ENCODE measurements around the gene LRRC75A. TPM values are rescaled to one million over a fixed set of nuclear protein-coding genes. Genes with fewer than 3 reads are reported as not detected.
A peak's percentile ranks its signal among the peaks of the same experiment; 100 is the strongest.
"Not testable (repeated sequence)": the region's sequence is repeated elsewhere in the genome, so short reads cannot be mapped to it uniquely, and the experiment has no call there.

LRRC75A gene
- total RNA-seq, 2 experiments from 2014 or later: 1.1 to 1.2 TPM

GRCh38 chr17:16459855-16460550, 32.0 kb downstream of the LRRC75A start:
- H3K27me3 Mint-ChIP-seq: no peaks in the 10 kb centered on the region

GRCh38 chr17:16459271-16459670, 32.7 kb downstream of the LRRC75A start:
- no peaks in the 10 kb centered on the region for H3K27me3 Mint-ChIP-seq
- ChIA-PET POLR2A (interaction anchor here (0.6 kb wide), 2 partner anchors 53 to 306 kb away, joined by 3 read pairs; no protein-coding TSS in a partner anchor), CTCF (interaction anchor here (0.6 kb wide), 1 partner anchor 51 kb away, joined by 3 read pairs; no protein-coding TSS in a partner anchor)

More at GRCh38 chr17:16459855-16460550, 32.0 kb downstream of the LRRC75A start:
- Mint-ChIP-seq H3K4me3 (no peak overlapping the region), H3K4me1 (no peaks in the 10 kb centered on the region), H3K9me3 (ENCODE audit: low read depth) (no peaks in the 10 kb centered on the region), H3K36me3 (ENCODE audit: low read depth) (peaks cover 29% of the 10 kb centered on the region), H3K27ac (no peak overlapping the region)
- intact Hi-C loops (cut with DNase I, micrococcal nuclease): no loop called here
- no peak for ATAC-seq
- ChIA-PET CTCF (interaction anchor here (1.2 kb wide), 1 partner anchor 97 kb away, joined by 3 read pairs; no protein-coding TSS in a partner anchor), POLR2A (interaction anchor here (0.6 kb wide), 1 partner anchor 306 kb away, joined by 3 read pairs; no protein-coding TSS in a partner anchor)
- no peak for DNase-seq

GRCh38 chr17:16456742-16457316, 35.2 kb downstream of the LRRC75A start:
- peaks cover 28% of the 10 kb centered on the region for H3K36me3 Mint-ChIP-seq (ENCODE audit: low read depth)
- DNase-seq (no peak), ATAC-seq (no peak)
- POLR2A ChIA-PET: no interaction called here
- no peaks in the 10 kb centered on the region for H3K9me3 Mint-ChIP-seq (ENCODE audit: low read depth)
- H3K4me3 Mint-ChIP-seq: no peak overlapping the region
- H3K4me1 Mint-ChIP-seq: peaks cover 3% of the 10 kb centered on the region
- CTCF ChIA-PET: interaction anchor here (0.7 kb wide), 1 partner anchor 174 kb away, joined by 5 read pairs; no protein-coding TSS in a partner anchor
- intact Hi-C loops (cut with DNase I, micrococcal nuclease): no loop called here
- no peak overlapping the region for H3K27ac Mint-ChIP-seq
- no peaks in the 10 kb centered on the region for H3K27me3 Mint-ChIP-seq

More at GRCh38 chr17:16459271-16459670, 32.7 kb downstream of the LRRC75A start:
- Mint-ChIP-seq H3K27ac (no peak overlapping the region), H3K4me1 (no peaks in the 10 kb centered on the region), H3K4me3 (no peak overlapping the region), H3K9me3 (ENCODE audit: low read depth) (no peaks in the 10 kb centered on the region), H3K36me3 (ENCODE audit: low read depth) (peaks cover 29% of the 10 kb centered on the region)
- DNase-seq: no peak
- intact Hi-C loops (cut with DNase I, micrococcal nuclease): no loop called here
- ATAC-seq: no peak

GRCh38 chr17:16455997-16456741, 35.8 kb downstream of the LRRC75A start:
- DNase-seq (no peak), ATAC-seq (no peak)
- Mint-ChIP-seq H3K36me3 (ENCODE audit: low read depth) (peaks cover 24% of the 10 kb centered on the region), H3K9me3 (ENCODE audit: low read depth) (no peaks in the 10 kb centered on the region), H3K27me3 (no peaks in the 10 kb centered on the region), H3K4me1 (peaks cover 3% of the 10 kb centered on the region), H3K4me3 (no peak overlapping the region), H3K27ac (no peak overlapping the region)
- POLR2A ChIA-PET: no interaction called here
- CTCF ChIA-PET: interaction anchor here (0.6 to 1.4 kb wide), 3 partner anchors 13 to 173 kb away, joined by 3 to 5 read pairs (median 3); no protein-coding TSS in a partner anchor
- intact Hi-C loops (cut with DNase I, micrococcal nuclease): no loop called here

GRCh38 chr17:16453493-16453851, 38.5 kb downstream of the LRRC75A start:
- intact Hi-C loops (cut with DNase I, micrococcal nuclease): loop anchor here (1.0 to 2.0 kb wide), 2 partner anchors 68 to 131 kb away; no protein-coding TSS in a partner anchor
- DNase-seq (no peak), ATAC-seq (no peak)
- Mint-ChIP-seq H3K27me3 (no peaks in the 10 kb centered on the region), H3K9me3 (ENCODE audit: low read depth) (no peaks in the 10 kb centered on the region), H3K4me3 (no peak overlapping the region), H3K36me3 (ENCODE audit: low read depth) (peaks cover 37% of the 10 kb centered on the region), H3K27ac (no peak overlapping the region), H3K4me1 (peaks cover 13% of the 10 kb centered on the region)
- ChIA-PET CTCF (interaction anchor here (0.6 to 5.6 kb wide), 14 partner anchors 12 to 134 kb away, joined by 3 to 74 read pairs (median 3); no protein-coding TSS in a partner anchor), POLR2A (interaction anchor here (0.7 kb wide), 1 partner anchor 12 kb away, joined by 3 read pairs; no protein-coding TSS in a partner anchor)

- H3K27ac Mint-ChIP-seq; H3K9me3 Mint-ChIP-seq (ENCODE audit: low read depth); ATAC-seq; H3K27me3 Mint-ChIP-seq; H3K4me3 Mint-ChIP-seq; DNase-seq: not testable (repeated sequence)
- intact Hi-C loops (cut with DNase I, micrococcal nuclease): loop anchor here in 1 of 2 experiments (2.0 kb wide), 1 partner anchor 133 kb away; no protein-coding TSS in a partner anchor
- ChIA-PET CTCF (interaction anchor here (0.7 to 5.6 kb wide), 9 partner anchors 9 to 238 kb away, joined by 3 to 74 read pairs (median 3); partner anchors contain the start of gene CCDC144A), POLR2A (interaction anchor here (0.7 kb wide), 1 partner anchor 16 kb away, joined by 3 read pairs; no protein-coding TSS in a partner anchor)
- Mint-ChIP-seq H3K4me1 (peaks cover 25% of the 10 kb centered on the region), H3K36me3 (ENCODE audit: low read depth) (peaks cover 42% of the 10 kb centered on the region)
These were observed 39.7 kb downstream of the LRRC75A start for GRCh38 chr17:16452268-16452667.

GRCh38 chr17:16450028-16450427, 42.0 kb downstream of the LRRC75A start:
- H3K4me3 Mint-ChIP-seq: no peak overlapping the region
- peaks cover 38% of the 10 kb centered on the region for H3K4me1 Mint-ChIP-seq
- H3K27me3 Mint-ChIP-seq: no peaks in the 10 kb centered on the region
- ATAC-seq: no peak
- ChIA-PET POLR2A (interaction anchor here (2.1 kb wide), 1 partner anchor 12 kb away, joined by 6 read pairs; no protein-coding TSS in a partner anchor), CTCF (interaction anchor here (0.6 to 5.6 kb wide), 6 partner anchors 8 to 86 kb away, joined by 3 to 74 read pairs (median 4); no protein-coding TSS in a partner anchor)
- H3K9me3 Mint-ChIP-seq (ENCODE audit: low read depth): no peaks in the 10 kb centered on the region
- peaks cover 52% of the 10 kb centered on the region for H3K36me3 Mint-ChIP-seq (ENCODE audit: low read depth)
- intact Hi-C loops (cut with DNase I, micrococcal nuclease): no loop called here
- DNase-seq: no peak
- H3K27ac Mint-ChIP-seq: no peak overlapping the region

GRCh38 chr17:16449121-16449570, 42.8 kb downstream of the LRRC75A start:
- Mint-ChIP-seq H3K27ac (no peak overlapping the region), H3K27me3 (no peaks in the 10 kb centered on the region), H3K4me3 (no peak overlapping the region), H3K4me1 (peaks cover 42% of the 10 kb centered on the region), H3K36me3 (ENCODE audit: low read depth) (peaks cover 57% of the 10 kb centered on the region), H3K9me3 (ENCODE audit: low read depth) (no peaks in the 10 kb centered on the region)
- intact Hi-C loops (cut with DNase I, micrococcal nuclease): no loop called here
- POLR2A ChIA-PET: interaction anchor here (2.1 kb wide), 1 partner anchor 11 kb away, joined by 6 read pairs; no protein-coding TSS in a partner anchor
- CTCF ChIA-PET: interaction anchor here (0.6 to 1.7 kb wide), 3 partner anchors 8 to 85 kb away, joined by 4 to 6 read pairs (median 5); no protein-coding TSS in a partner anchor
- ATAC-seq (peak; percentile 71), DNase-seq (no peak)

GRCh38 chr17:16448490-16448889, 43.5 kb downstream of the LRRC75A start:
- peaks cover 60% of the 10 kb centered on the region for H3K36me3 Mint-ChIP-seq (ENCODE audit: low read depth)
- POLR2A ChIA-PET: interaction anchor here (2.1 kb wide), 1 partner anchor 10 kb away, joined by 6 read pairs; no protein-coding TSS in a partner anchor
- H3K4me3 Mint-ChIP-seq: no peak overlapping the region
- H3K27me3 Mint-ChIP-seq: no peaks in the 10 kb centered on the region
- DNase-seq (no peak), ATAC-seq (no peak)
- CTCF ChIA-PET: no interaction called here
- peaks cover 43% of the 10 kb centered on the region for H3K4me1 Mint-ChIP-seq
- intact Hi-C loops (cut with DNase I, micrococcal nuclease): no loop called here
- peak overlapping the region; percentile 43 for H3K27ac Mint-ChIP-seq
- H3K9me3 Mint-ChIP-seq (ENCODE audit: low read depth): no peaks in the 10 kb centered on the region

GRCh38 chr17:16447676-16448075, 44.3 kb downstream of the LRRC75A start:
- Mint-ChIP-seq H3K4me3 (no peak overlapping the region), H3K9me3 (ENCODE audit: low read depth) (no peaks in the 10 kb centered on the region), H3K27ac (peak overlapping the region; percentile 55), H3K36me3 (ENCODE audit: low read depth) (peaks cover 68% of the 10 kb centered on the region), H3K27me3 (no peaks in the 10 kb centered on the region), H3K4me1 (peaks cover 47% of the 10 kb centered on the region)
- CTCF ChIA-PET: no interaction called here
- intact Hi-C loops (cut with DNase I, micrococcal nuclease): no loop called here
- no peak for ATAC-seq
- POLR2A ChIA-PET: no interaction called here
- no peak for DNase-seq
